Right cardiac atrium (tissue), 5 donors: Measurements from ENCODE around the gene UNC5B. TPM values are rescaled to one million over a fixed set of nuclear protein-coding genes. Genes with fewer than 3 reads are reported as not detected.

Source experiments
- ATAC-seq, 2 donors: fragments of 200-7000 bp; cut with Tn5 transposase; one replicate each; pipeline versions ENCODE4 v1.8.0 to v1.9.1; 2020; ENCODE audit warnings: moderate library complexity in 2 of 2, mild to moderate bottlenecking in 1 of 2
- DNase-seq, 3 donors: peaks; one replicate each; pipeline ENCODE4 v3.0.0-alpha.2; 2020
- H3K27ac ChIP-seq: one replicate; pipeline ENCODE4 v1.5.1; 2013; ENCODE audit warnings: mild to moderate bottlenecking, low read length, control low read depth, moderate library complexity
- H3K27me3 ChIP-seq: one replicate; pipeline ENCODE4 v1.6.1; 2013; ENCODE audit not compliant: control insufficient read depth, insufficient read depth
- H3K4me1 ChIP-seq: one replicate; pipeline ENCODE4 v1.6.1; 2013; ENCODE audit warnings: low read length; ENCODE audit not compliant: control insufficient read depth, insufficient read depth
- H3K4me3 ChIP-seq: one replicate; pipeline ENCODE4 v1.5.1; 2013; ENCODE audit warnings: low read length, control low read depth
- H3K9me3 ChIP-seq: one replicate; pipeline ENCODE4 v1.6.1; 2013; ENCODE audit warnings: low read length; ENCODE audit not compliant: control insufficient read depth
- WGBS: extraction: QIAGEN DNeasy Blood & Tissue Kit; methylation state at CpG from one replicate; pipeline ENCODE4 v1.1.7; 2013; 5-methylcytosine and 5-hydroxymethylcytosine counted together
- intact Hi-C, 4 donors: fragments of 100-400 bp; cut with DNase I; formaldehyde crosslinking; loops; one replicate each; pipeline versions ENCODE4 v1.11.0 to v1.14.0; 2022 to 2023
- polyA plus RNA-seq: library from polyadenylated mRNA; stranded (reverse); fragments of 200-250 nt; gene quantifications from one replicate; pipeline ENCODE4 v1.2.3, GENCODE V29; 2013
- total RNA-seq, 4 donors: library from RNA; stranded (reverse); fragmentation: NEBNext Ultra II Directional; extraction: Animal tissue kit (Norgen Biotek cat#: 25700); gene quantifications; one replicate each; pipeline ENCODE4 v1.2.1, GENCODE V29; 2021
- donor health status: healthy with polysubstance abuse.
- donor health status: DM: no; HTN: yes; CAD: no.
- donor health status: DM: no; HTN: no; CAD: no.
- donor health status: DM: no; HTN: yes; CAD: no; lungs with severe emphysema.
- donor health status: DM: yes; HTN: yes; CAD: no.

The UNC5B gene
- total and polyA plus RNA-seq, 5 donors, result 12.4 to 26.6 (median 22.4) TPM

DNA sequence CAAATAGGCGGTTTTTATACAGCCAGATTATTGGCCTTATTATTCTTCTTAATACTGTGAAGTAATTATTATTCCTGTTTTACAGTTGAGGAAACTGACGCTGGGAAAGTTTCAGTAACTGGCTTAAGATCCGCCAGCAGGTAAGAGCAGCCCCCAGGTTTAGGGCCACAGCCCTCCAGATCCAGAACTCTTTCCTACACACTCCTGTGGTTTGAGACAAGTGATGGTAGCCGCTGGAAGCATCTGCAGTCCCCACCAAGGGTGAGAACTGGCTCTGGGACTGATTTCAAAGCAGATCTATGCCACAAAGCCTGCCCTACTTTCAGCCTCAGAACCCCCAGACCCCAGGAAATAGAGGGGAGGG, 3.0 kb upstream of the UNC5B start:
- no peak for ATAC-seq
- no peaks in the 10 kb centered on the region for H3K9me3 ChIP-seq
- H3K4me3 ChIP-seq, result no peak overlapping the region
- 51% methylated on average over 4 of the region's 4 CpGs for WGBS
- peaks cover 5% of the 10 kb centered on the region for H3K4me1 ChIP-seq
- DNase-seq, result peak in 1 of 3 donors; percentile 11
- no peaks in the 10 kb centered on the region for H3K27me3 ChIP-seq
- H3K27ac ChIP-seq, result no peak overlapping the region
- intact Hi-C loops, result loop anchor here (2.0 to 10.0 kb wide), 6 partner anchors 67 to 302 kb away; no protein-coding TSS in a partner anchor

DNA sequence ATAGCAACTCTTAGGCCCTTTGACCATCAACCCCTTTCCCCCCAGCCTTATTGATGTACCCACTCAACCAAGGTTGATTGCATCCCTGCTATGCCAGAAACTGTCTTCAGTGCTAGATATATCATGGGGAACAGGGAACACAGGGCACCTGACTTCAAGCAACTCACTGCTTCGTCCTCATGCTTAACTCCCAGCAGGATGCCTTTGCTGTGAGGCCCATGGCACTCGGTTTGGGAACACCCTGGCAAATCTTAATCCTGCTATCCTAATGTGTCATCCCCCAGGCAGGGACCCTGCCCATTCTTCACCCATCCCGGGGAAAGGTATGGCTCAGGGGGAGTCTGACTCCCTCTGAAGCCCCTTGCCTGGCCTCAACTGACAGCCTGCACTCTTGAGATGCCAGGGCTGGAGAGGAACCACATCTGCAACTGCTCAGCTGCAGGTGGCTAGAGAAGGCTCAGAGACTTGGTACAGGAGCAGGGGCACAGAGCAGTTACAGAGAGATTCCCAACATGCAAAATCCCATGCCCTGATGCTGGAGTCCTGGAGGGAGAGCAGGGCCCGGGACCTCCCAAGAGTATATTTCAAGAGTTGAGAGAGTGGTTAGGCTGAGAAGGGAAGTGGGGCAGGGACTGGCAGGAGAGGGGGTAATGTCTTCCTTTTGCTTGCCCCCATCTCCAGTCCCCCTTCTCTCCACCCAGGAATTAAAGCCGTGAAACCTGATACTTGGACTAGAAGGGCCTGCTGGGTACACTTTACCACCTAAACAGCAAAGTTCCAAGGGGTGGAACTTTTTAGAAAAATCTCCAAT, 2.4 kb upstream of the UNC5B start:
- 62% methylated on average over 5 of the region's 5 CpGs for WGBS
- H3K27me3 ChIP-seq, result no peaks in the 10 kb centered on the region
- ATAC-seq (no peak), DNase-seq (peak in 1 of 3 donors; percentile 47)
- H3K9me3 ChIP-seq, result no peaks in the 10 kb centered on the region
- no peak overlapping the region for H3K27ac ChIP-seq
- no peak overlapping the region for H3K4me3 ChIP-seq
- H3K4me1 ChIP-seq, result peaks cover 9% of the 10 kb centered on the region
- intact Hi-C loops, result loop anchor here (2.0 to 10.0 kb wide), 8 partner anchors 57 to 303 kb away; no protein-coding TSS in a partner anchor

DNA sequence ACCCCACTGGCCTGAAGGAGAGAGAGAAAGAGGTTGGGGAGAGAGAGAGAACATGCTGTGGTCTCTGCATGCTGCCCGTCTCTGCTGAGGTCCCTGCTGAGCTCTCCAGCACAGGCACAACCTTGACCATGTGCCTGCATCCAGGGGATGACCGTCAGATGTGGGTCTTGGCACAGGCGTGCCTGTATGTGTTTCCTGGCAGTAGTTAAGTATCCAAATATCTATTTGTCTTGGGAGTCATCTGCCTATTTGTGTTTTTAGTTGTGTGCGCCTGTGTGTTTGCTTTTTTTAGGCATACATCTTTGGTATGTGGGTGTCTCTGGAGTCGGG, 1.9 kb upstream of the UNC5B start:
- ATAC-seq (no peak), DNase-seq (peak in 1 of 3 donors; percentile 35)
- Histone ChIP-seq H3K27me3 (no peaks in the 10 kb centered on the region), H3K4me3 (no peak overlapping the region), H3K9me3 (no peaks in the 10 kb centered on the region), H3K27ac (no peak overlapping the region), H3K4me1 (peaks cover 12% of the 10 kb centered on the region)
- intact Hi-C loops, result loop anchor here in 3 of 4 donors (5.0 to 10.0 kb wide), 3 partner anchors 57 to 283 kb away; no protein-coding TSS in a partner anchor
- 51% methylated on average over 5 of the region's 5 CpGs for WGBS

DNA sequence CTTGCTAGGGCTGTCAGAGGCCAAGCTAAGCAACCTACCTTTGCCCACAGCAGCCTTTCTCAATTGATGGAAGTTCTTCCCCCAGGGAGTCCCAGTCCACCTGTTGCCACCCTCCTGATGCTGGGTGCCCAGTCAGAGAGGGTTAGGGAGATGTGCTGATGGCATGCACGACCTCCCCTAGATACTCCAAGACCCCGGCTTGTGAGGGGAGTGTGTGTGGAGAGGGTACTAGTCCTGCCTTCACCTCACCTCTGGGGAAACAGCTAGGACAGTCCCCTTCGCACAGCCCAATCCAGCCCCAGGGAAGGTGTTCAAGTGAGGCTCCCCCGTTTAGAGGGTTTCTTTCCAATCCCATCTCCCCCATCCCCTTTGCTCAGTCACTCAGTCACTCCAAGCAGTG, 1.3 kb upstream of the UNC5B start:
- intact Hi-C loops, result loop anchor here in 3 of 4 donors (5.0 to 10.0 kb wide), 3 partner anchors 56 to 284 kb away; no protein-coding TSS in a partner anchor

DNA sequence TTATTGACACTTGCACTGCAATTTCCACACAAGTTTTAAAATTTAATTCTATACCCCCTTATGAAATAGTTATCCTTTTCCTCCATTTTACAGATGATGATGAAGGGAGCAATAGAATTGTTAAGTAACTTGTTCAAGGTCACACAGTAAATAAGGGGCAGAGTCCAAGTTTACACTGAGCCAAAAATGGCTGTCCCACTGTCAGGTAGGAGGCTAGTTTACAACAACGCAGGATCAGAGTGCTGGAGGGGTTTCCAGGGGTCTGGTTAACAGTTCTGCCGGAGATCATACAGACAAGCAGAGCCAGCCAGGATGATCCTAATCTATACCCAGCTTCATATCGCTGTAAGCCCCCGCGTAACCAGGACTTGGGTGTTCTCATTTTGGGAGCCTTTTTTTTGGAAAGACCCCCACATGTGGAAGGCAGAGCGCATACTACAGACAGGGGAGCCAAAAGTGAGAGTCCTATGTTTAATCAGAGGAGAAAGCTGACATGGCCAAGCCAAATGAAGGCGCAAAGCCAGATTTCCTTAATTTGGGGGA, 524 bp upstream of the UNC5B start:
- intact Hi-C loops, result loop anchor here (2.0 to 10.0 kb wide), 4 partner anchors 55 to 285 kb away; no protein-coding TSS in a partner anchor
- Histone ChIP-seq H3K4me3 (peak overlapping the region; percentile 51), H3K27me3 (no peaks in the 10 kb centered on the region), H3K27ac (peak overlapping the region; percentile 55), H3K4me1 (peaks cover 16% of the 10 kb centered on the region), H3K9me3 (no peaks in the 10 kb centered on the region)
- DNase-seq (no peak), ATAC-seq (no peak)
- 7% methylated on average over 7 of the region's 7 CpGs for WGBS

More for the DNA sequence above, 1.3 kb upstream of the UNC5B start:
- no peak for ATAC-seq
- H3K27me3 ChIP-seq, result no peaks in the 10 kb centered on the region
- no peak overlapping the region for H3K4me3 ChIP-seq
- H3K4me1 ChIP-seq, result peaks cover 13% of the 10 kb centered on the region
- DNase-seq, result peak in 1 of 3 donors; percentile 18
- no peaks in the 10 kb centered on the region for H3K9me3 ChIP-seq
- 78% methylated on average over 4 of the region's 4 CpGs for WGBS
- H3K27ac ChIP-seq, result no peak overlapping the region

DNA sequence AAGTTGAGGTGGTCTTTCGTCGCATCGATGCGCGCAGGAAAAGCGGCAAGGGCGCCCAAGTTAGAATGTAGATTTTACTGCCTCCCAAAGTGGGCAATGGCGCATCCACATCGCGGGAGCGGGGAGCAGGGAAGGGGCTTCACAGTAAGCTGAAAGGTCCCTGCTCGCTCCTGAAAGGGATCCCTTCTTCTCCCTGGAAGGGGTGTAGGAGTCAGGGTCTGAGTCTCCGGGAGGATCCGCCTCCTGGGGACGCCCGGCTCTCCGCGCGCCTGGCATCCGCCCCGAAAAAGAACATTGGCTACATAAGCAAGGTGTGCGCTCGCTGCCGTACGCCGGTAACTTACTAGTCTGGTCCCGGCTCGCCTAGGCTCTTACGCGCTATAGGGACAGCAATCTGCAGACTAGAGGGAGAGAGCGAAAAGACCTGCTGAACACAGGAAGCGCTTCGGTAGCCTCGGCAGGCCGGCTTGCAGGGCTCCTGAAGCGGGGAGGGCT, 804 bp downstream of the UNC5B start:
- WGBS, result under 1% methylated on average over 36 of the region's 36 CpGs
- ATAC-seq (peak in 1 of 2 donors; percentile 1), DNase-seq (peak in 2 of 3 donors; percentile 73 to 80)
- intact Hi-C loops, result loop anchor here (2.0 to 10.0 kb wide), 4 partner anchors 54 to 286 kb away; no protein-coding TSS in a partner anchor
- peak overlapping the region; percentile 51 for H3K4me3 ChIP-seq
- peak overlapping the region; percentile 80 for H3K27ac ChIP-seq
- peaks cover 16% of the 10 kb centered on the region for H3K4me1 ChIP-seq
- no peaks in the 10 kb centered on the region for H3K27me3 ChIP-seq
- no peaks in the 10 kb centered on the region for H3K9me3 ChIP-seq

DNA sequence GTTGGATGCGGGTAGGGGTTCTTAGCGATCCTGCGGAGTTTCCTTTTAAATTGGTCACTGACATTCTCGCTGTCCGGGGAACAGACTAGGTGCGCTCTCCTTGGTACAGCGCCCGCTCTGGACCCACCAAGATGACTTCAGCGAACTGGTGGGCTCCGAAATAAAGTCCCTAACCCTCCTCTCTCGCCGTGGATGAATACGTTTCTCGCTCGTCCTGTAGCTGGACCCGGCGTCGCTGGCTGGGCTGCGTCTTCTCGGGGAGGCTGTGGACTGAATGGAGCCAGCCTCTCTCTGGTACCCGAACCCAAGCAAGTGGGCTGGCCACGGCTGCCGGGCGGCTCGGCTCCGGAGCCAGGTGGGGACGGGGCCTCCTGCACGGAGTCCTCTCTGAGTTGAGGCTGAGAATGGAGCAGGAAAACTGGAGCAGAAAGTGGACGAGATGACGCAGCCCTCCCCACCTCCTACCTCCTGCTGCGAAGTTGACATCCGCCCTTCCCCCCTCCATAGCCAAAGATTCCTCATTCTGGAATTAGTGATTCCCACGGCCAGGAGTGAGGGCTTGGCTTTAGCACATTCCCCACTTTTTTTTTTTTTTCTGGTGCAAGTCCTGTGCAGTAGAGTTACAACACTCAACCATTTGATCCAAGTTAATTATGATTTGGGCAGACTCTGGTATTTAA, 1.5 kb downstream of the UNC5B start:
- ATAC-seq (no peak), DNase-seq (peak in 2 of 3 donors; percentile 65 to 67)
- H3K9me3 ChIP-seq, result no peaks in the 10 kb centered on the region
- WGBS, result 4% methylated on average over 33 of the region's 33 CpGs
- peaks cover 16% of the 10 kb centered on the region for H3K4me1 ChIP-seq
- peak overlapping the region; percentile 1 for H3K27ac ChIP-seq
- H3K4me3 ChIP-seq, result peak overlapping the region; percentile 51
- H3K27me3 ChIP-seq, result no peaks in the 10 kb centered on the region
- intact Hi-C loops, result loop anchor here (2.0 to 10.0 kb wide), 4 partner anchors 53 to 287 kb away; no protein-coding TSS in a partner anchor

DNA sequence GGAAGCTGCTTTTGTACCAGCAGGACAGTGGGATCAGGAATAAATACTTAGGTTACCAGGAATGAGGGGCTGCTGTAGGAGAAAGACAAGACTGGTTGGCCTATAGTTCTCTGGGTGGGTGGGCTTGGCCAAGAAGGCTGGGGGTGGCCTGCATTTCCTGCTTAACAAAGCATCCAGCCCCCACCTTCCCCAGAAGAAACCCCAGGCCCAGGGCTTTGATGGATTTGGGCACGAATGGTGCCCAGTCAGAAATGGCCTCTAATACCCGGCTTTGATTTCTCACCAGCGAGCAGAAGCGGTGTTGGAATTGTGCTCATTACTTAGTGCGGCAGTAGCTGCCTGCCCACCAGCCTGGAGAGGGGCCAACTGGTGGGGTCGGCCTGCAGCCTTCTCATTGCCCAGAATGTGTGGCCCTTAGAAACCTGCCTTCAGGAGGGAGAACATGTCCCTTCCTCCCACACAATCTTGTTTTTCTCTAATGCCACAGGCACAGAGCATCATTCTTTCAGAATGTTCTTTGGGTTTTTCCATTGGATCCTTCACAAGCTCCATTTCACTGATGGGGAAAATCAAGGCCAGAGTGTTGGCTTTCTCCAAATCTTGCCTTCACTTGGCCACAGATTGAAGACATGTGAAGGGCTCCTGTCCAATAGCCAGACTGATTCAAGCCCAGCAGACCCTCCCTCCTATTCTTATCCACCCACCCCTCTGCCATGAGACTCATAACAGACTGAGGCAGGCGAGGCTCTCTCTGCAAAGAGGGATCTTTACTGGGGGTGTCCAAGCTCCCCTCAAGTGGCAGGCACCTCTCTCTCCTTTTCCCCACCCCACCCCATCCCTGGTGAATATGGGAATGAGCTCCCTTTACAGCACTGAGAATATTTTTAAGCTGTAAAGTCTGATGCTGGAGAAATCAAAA, 2.5 kb downstream of the UNC5B start:
- ATAC-seq, result no peak
- H3K27me3 ChIP-seq, result no peaks in the 10 kb centered on the region
- no peaks in the 10 kb centered on the region for H3K9me3 ChIP-seq
- H3K27ac ChIP-seq, result no peak overlapping the region
- intact Hi-C loops, result loop anchor here in 3 of 4 donors (5.0 to 10.0 kb wide), 3 partner anchors 52 to 288 kb away; no protein-coding TSS in a partner anchor
- DNase-seq, result peak in 1 of 3 donors; percentile 43
- peaks cover 16% of the 10 kb centered on the region for H3K4me1 ChIP-seq
- WGBS, result 76% methylated on average over 7 of the region's 7 CpGs
- H3K4me3 ChIP-seq, result no peak overlapping the region

DNA sequence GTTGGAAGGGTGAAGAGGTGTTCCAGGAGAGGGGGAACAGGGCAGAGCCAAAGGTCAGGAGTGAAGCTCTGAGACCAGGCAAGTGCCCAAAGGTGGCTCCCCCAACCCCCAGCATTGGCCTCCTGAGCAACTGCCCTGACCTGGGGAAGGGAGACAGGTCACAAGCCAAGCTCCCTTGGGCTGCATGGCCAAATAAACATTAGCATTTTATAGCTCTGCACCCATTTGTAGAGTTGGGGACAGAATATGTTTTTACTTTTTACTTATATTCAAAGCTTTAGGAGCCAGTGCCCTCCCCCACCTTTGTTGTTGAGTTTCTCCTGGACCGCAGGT, 4.0 kb downstream of the UNC5B start:
- Histone ChIP-seq H3K4me3 (peak overlapping the region; percentile 75), H3K27ac (peak overlapping the region; percentile 91), H3K4me1 (peaks cover 21% of the 10 kb centered on the region), H3K9me3 (no peaks in the 10 kb centered on the region), H3K27me3 (no peaks in the 10 kb centered on the region)
- ATAC-seq (no peak), DNase-seq (peak in 1 of 3 donors; percentile 44)
- intact Hi-C loops, result loop anchor here in 1 of 4 donors (10.0 kb wide), 1 partner anchor 152 kb away; no protein-coding TSS in a partner anchor
- WGBS, result 63% methylated on average over 1 of the region's 1 CpG

DNA sequence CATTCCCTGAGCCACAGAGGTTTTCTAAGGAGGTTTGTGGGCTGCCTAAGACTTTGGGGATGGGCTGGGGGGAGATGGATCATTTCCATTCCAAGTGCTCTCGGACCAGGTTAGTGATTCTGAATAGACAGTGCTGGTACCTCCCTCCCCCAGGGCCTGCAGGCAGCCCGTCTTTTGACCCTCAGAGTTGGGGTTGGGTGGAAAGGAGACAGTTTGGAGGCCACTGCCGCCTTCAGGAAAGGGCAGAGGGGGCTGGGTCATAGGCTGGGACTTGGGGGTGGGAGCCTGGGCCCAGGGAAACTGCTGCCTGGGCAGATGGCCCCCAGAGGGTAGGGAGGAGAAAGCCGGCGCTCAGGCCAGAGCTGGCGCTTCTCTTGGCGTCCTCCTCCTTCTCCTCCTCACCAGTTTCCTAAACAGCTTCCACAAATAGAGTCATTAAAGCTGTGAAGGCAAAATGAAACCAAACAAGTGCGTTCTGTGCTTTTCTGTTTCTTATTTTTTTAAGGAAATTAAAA, 4.4 kb downstream of the UNC5B start:
- DNase-seq (peak in 2 of 3 donors; percentile 66 to 74), ATAC-seq (peak in 1 of 2 donors; percentile 8)
- Histone ChIP-seq H3K4me3 (peak overlapping the region; percentile 75), H3K27me3 (no peaks in the 10 kb centered on the region), H3K9me3 (no peaks in the 10 kb centered on the region), H3K27ac (peak overlapping the region; percentile 91), H3K4me1 (peaks cover 23% of the 10 kb centered on the region)
- intact Hi-C loops, result loop anchor here in 1 of 4 donors (10.0 kb wide), 1 partner anchor 152 kb away; no protein-coding TSS in a partner anchor
- WGBS, result 13% methylated on average over 8 of the region's 8 CpGs
